K562 (cell line): ENCODE results near the gene DCST1. TPM values are rescaled to one million over a fixed set of nuclear protein-coding genes. Genes with fewer than 3 reads are reported as not detected.

Source experiments
- CHD7 ChIP-seq: fragments of 200-600 bp; sonication (generic); IDR thresholded peaks from one replicate; pipeline ENCODE4 v1.6.1; 2012; ENCODE audit warnings: mild to moderate bottlenecking, low read depth, low read length, inconsistent platforms
- CTCFL ChIP-seq: IDR thresholded peaks from 2 replicates; pipeline ENCODE4 v1.6.1; 2011; ENCODE audit warnings: borderline replicate concordance, low read depth, mild to moderate bottlenecking, moderate library complexity, low read length; ENCODE audit not compliant: insufficient read depth, poor library complexity, severe bottlenecking
- EZH2 ChIP-seq: IDR thresholded peaks from 2 replicates; pipeline ENCODE4 v1.6.1; 2012; ENCODE audit warnings: low read depth, mild to moderate bottlenecking, inconsistent platforms, low read length, borderline replicate concordance
- HINFP ChIP-seq: fragments of 450-650 bp; conservative IDR thresholded peaks from 2 replicates; pipeline ENCODE4 v1.6.1; 2016; ENCODE audit warnings: missing genetic modification characterization, low read depth, mild to moderate bottlenecking, control low read depth, missing compliant biosample characterization
- POLR3A ChIP-seq: IDR thresholded peaks from 2 replicates; pipeline ENCODE4 v1.6.1; 2011; ENCODE audit warnings: borderline replicate concordance, mild to moderate bottlenecking, moderate library complexity; ENCODE audit not compliant: insufficient read length, insufficient read depth; ENCODE audit errors: extremely low read depth
- RAD21 ChIP-seq, 2 experiments: fragments of 250-450 bp in 1 of 2; fragments of 450-650 bp in 1 of 2; sonication (Bioruptor Pico) in 1 of 2; formaldehyde crosslinking in 1 of 2; IDR thresholded peaks in 1 of 2; conservative IDR thresholded peaks in 1 of 2; 2 replicates each; pipeline versions ENCODE4 v1.4.0 to v1.8.0; 2020 to 2022; ENCODE audit warnings: mild to moderate bottlenecking in 2 of 2, moderate library complexity in 1 of 2
- SIN3B ChIP-seq: fragments of 450-650 bp; IDR thresholded peaks from 2 replicates; pipeline ENCODE4 v1.6.1; 2017; ENCODE audit warnings: low read depth, mild to moderate bottlenecking, moderate library complexity
- XRCC3 ChIP-seq: fragments of 450-650 bp; IDR thresholded peaks from 2 replicates; pipeline ENCODE4 v1.6.1; 2017; ENCODE audit warnings: mild to moderate bottlenecking, moderate library complexity
- XRCC4 ChIP-seq: IDR thresholded peaks from one replicate; pipeline ENCODE4 v1.6.1; 2011; ENCODE audit not compliant: insufficient read depth, insufficient read length; ENCODE audit errors: extremely low read depth
- ZNF79 ChIP-seq: fragments of 250-450 bp; sonication (Bioruptor Pico); IDR thresholded peaks from 2 replicates; pipeline ENCODE4 v1.4.0; 2020; ENCODE audit warnings: low read depth, mild to moderate bottlenecking, moderate library complexity
- polyA plus RNA-seq, 8 experiments: library from polyadenylated mRNA; depleted of rRNA in 4 of 8; stranded (reverse) in 5 of 8; unstranded in 3 of 8; fragments of >200 nt; fragmentation: Nextera tagmentation in 2 of 8; fragmentation: Illumina TruSeq in 1 of 8; extraction: Ambion mirVana in 2 of 8; extraction: Trizol in 1 of 8; gene quantifications; 2 replicates each; pipeline versions ENCODE4 v1.2.1 to v1.2.3, GENCODE V29; 2011 to 2014; ENCODE audit warnings: inconsistent platforms in 1 of 8, missing spikeins in 1 of 8
- total RNA-seq, 7 experiments: library from RNA; depleted of rRNA in 6 of 7; stranded (reverse); fragments of >200 nt in 6 of 7; fragmentation: Illumina TruSeq in 2 of 7; extraction: Trizol in 2 of 7; gene quantifications; 2 replicates each; pipeline versions ENCODE4 v1.2.1 to v1.2.3, GENCODE V29; 2011 to 2021; ENCODE audit warnings: low replicate concordance in 1 of 7

The DCST1 gene
- total and polyA plus RNA-seq, 9 of the 15 experiments (the other 6 are each of a cell fraction or from before 2014, with no cell fraction given): not detected

- no peak for TF ChIP-seq XRCC3
- TF ChIP-seq CHD7: no peak
- no peak for TF ChIP-seq POLR3A
- TF ChIP-seq ZNF79 (CRISPR knock-in tag): no peak
- TF ChIP-seq CTCFL: peak; percentile 2
- TF ChIP-seq HINFP (tag): no peak
- no peak; the same call in none of the 2 replicates for TF ChIP-seq SIN3B
- TF ChIP-seq EZH2: no peak
- TF ChIP-seq RAD21 (CRISPR knock-in tag; conservative IDR thresholded peaks at IDR 0.05 in 1 of 2, IDR thresholded peaks at IDR 0.05 in 1 of 2): peak; percentile 22 to 23
- TF ChIP-seq XRCC4: no peak
These were observed 32.7 kb upstream of the DCST1 start (continued) for GRCh38 chr1:155000726-155001424.
